ENCODE measurements around the gene SLC4A3.

- TF ChIP-seq EZH2 (IDR thresholded peaks at IDR 0.05; ENCODE audit: borderline replicate concordance, low read depth, low read length, severe bottlenecking): no peak
- TF ChIP-seq, protein P1, sequence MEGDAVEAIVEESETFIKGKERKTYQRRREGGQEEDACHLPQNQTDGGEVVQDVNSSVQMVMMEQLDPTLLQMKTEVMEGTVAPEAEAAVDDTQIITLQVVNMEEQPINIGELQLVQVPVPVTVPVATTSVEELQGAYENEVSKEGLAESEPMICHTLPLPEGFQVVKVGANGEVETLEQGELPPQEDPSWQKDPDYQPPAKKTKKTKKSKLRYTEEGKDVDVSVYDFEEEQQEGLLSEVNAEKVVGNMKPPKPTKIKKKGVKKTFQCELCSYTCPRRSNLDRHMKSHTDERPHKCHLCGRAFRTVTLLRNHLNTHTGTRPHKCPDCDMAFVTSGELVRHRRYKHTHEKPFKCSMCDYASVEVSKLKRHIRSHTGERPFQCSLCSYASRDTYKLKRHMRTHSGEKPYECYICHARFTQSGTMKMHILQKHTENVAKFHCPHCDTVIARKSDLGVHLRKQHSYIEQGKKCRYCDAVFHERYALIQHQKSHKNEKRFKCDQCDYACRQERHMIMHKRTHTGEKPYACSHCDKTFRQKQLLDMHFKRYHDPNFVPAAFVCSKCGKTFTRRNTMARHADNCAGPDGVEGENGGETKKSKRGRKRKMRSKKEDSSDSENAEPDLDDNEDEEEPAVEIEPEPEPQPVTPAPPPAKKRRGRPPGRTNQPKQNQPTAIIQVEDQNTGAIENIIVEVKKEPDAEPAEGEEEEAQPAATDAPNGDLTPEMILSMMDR (IDR thresholded peaks at IDR 0.05; ENCODE audit: borderline replicate concordance, extremely low read depth, low read length, poor library complexity, severe bottlenecking): no peak
Measured at GRCh38 chr2:219591091-219591490, 36.3 kb upstream of the SLC4A3 start.

All from DND-41 (cell line).